ENCODE data around the gene HABP2.

DNA sequence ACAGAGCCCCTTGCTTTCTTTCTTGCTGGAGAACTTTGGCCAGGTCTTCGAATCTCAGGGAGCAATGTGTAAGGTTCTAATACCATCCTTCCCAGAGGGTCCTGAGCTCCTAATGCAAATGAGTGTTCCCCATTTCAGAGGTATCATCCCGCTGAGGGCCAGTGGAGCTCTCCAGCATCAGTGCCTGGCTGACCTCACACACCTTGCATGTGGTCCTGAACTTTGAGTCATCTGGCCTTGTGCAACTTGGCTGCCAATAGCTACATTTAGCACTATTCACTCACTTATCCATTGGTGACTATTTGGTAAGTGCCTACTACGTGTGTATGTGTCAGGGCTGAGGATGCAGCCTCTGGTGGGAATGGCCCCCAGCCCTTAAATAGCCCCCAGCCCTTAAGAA, 48.4 kb upstream of the HABP2 start:
- TF ChIP-seq, protein P1, sequence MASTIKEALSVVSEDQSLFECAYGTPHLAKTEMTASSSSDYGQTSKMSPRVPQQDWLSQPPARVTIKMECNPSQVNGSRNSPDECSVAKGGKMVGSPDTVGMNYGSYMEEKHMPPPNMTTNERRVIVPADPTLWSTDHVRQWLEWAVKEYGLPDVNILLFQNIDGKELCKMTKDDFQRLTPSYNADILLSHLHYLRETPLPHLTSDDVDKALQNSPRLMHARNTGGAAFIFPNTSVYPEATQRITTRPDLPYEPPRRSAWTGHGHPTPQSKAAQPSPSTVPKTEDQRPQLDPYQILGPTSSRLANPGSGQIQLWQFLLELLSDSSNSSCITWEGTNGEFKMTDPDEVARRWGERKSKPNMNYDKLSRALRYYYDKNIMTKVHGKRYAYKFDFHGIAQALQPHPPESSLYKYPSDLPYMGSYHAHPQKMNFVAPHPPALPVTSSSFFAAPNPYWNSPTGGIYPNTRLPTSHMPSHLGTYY (CRISPR knock-in tag; IDR thresholded peaks at IDR 0.05) = no peak
- TF ChIP-seq CTCF (IDR thresholded peaks at IDR 0.05) (no peak), RELA (CRISPR knock-in tag; IDR thresholded peaks at IDR 0.05; ENCODE audit: borderline replicate concordance) (no peak), ZNF138 (CRISPR knock-in tag; conservative IDR thresholded peaks at IDR 0.05) (no peak), CBFB (CRISPR knock-in tag; IDR thresholded peaks at IDR 0.05; ENCODE audit: low read depth) (no peak), OVOL2 (CRISPR knock-in tag; IDR thresholded peaks at IDR 0.05; ENCODE audit: borderline replicate concordance) (no peak), SP1 (CRISPR knock-in tag; conservative IDR thresholded peaks at IDR 0.05) (no peak), ELF4 (CRISPR knock-in tag; IDR thresholded peaks at IDR 0.05; ENCODE audit: low read depth) (no peak), ESRRA (CRISPR knock-in tag; IDR thresholded peaks at IDR 0.05; ENCODE audit: borderline replicate concordance) (no peak), TP53 (CRISPR knock-in tag; IDR thresholded peaks at IDR 0.05) (no peak), SOX15 (CRISPR knock-in tag; IDR thresholded peaks at IDR 0.05) (no peak)
- TF ChIP-seq, protein P2, sequence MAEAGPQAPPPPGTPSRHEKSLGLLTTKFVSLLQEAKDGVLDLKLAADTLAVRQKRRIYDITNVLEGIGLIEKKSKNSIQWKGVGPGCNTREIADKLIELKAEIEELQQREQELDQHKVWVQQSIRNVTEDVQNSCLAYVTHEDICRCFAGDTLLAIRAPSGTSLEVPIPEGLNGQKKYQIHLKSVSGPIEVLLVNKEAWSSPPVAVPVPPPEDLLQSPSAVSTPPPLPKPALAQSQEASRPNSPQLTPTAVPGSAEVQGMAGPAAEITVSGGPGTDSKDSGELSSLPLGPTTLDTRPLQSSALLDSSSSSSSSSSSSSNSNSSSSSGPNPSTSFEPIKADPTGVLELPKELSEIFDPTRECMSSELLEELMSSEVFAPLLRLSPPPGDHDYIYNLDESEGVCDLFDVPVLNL (CRISPR knock-in tag; IDR thresholded peaks at IDR 0.05; ENCODE audit: borderline replicate concordance, low read depth) = no peak

All from WTC11 (cell line).